ENCODE data around the gene CLMN.

The CLMN gene

GRCh38 chr14:95157048-95157326 lies 162.7 kb downstream of the CLMN start:
- no peak for TF ChIP-seq CTCF (IDR thresholded peaks at IDR 0.05; ENCODE audit: borderline replicate concordance, insufficient read depth, low read depth, low read length)
- H3K4me3 ChIP-seq (ENCODE audit: low read depth, low read length): peak overlapping the region; percentile 92

GRCh38 chr14:95156161-95157047 lies 163.3 kb downstream of the CLMN start:
- peak overlapping the region; percentile 92 for H3K4me3 ChIP-seq (ENCODE audit: low read depth, low read length)
- no peak for TF ChIP-seq CTCF (IDR thresholded peaks at IDR 0.05; ENCODE audit: borderline replicate concordance, insufficient read depth, low read depth, low read length)

GRCh38 chr14:95155045-95155444 lies 164.7 kb downstream of the CLMN start:
- no peak for TF ChIP-seq CTCF (IDR thresholded peaks at IDR 0.05; ENCODE audit: borderline replicate concordance, insufficient read depth, low read depth, low read length)
- H3K4me3 ChIP-seq (ENCODE audit: low read depth, low read length): no peak overlapping the region

- no peak for TF ChIP-seq CTCF (IDR thresholded peaks at IDR 0.05; ENCODE audit: borderline replicate concordance, insufficient read depth, low read depth, low read length)
- no peak overlapping the region for H3K4me3 ChIP-seq (ENCODE audit: low read depth, low read length)
These were observed 165.8 kb downstream of the CLMN start for GRCh38 chr14:95153866-95154265.

GRCh38 chr14:95151561-95151960 lies 168.1 kb downstream of the CLMN start:
- H3K4me3 ChIP-seq (ENCODE audit: low read depth, low read length): no peak overlapping the region
- no peak for TF ChIP-seq CTCF (IDR thresholded peaks at IDR 0.05; ENCODE audit: borderline replicate concordance, insufficient read depth, low read depth, low read length)

- TF ChIP-seq CTCF (IDR thresholded peaks at IDR 0.05; ENCODE audit: borderline replicate concordance, insufficient read depth, low read depth, low read length): no peak
- H3K4me3 ChIP-seq (ENCODE audit: low read depth, low read length): no peak overlapping the region
These were observed 168.8 kb downstream of the CLMN start for GRCh38 chr14:95150910-95151309.

GRCh38 chr14:95149441-95149840 lies 170.3 kb downstream of the CLMN start:
- no peak overlapping the region for H3K4me3 ChIP-seq (ENCODE audit: low read depth, low read length)
- TF ChIP-seq CTCF (IDR thresholded peaks at IDR 0.05; ENCODE audit: borderline replicate concordance, insufficient read depth, low read depth, low read length): no peak

Data from GM12875 (cell line).